ENCODE results near the gene CYP21A2.
A peak's percentile ranks its signal among the peaks of the same experiment; 100 is the strongest.

CYP21A2 gene

GRCh38 chr6:32083812-32084768, 45.9 kb downstream of the CYP21A2 start:
- no peak for DNase-seq (ENCODE audit: low spot score)

DNA sequence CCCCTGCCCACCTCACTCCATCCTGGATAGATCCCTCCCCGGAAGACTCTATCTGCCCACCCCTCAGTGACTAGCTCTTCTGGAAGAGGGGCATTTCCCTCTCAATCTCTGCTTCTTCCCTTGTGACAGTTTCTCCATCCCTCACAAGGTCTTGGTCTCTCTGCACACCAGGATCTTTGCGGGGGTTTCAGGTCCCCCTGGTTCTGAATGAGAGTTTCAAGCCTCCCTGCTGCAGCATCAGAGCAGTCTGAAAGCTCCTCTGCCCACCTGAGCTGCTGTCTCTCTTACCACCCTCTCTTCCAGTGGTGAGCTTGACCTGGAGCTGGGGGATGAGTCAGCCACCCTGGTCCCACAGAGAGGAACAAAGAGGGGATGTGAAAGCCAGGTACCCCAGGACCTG, 46.6 kb downstream of the CYP21A2 start:
- no peak for DNase-seq (ENCODE audit: low spot score)

DNA sequence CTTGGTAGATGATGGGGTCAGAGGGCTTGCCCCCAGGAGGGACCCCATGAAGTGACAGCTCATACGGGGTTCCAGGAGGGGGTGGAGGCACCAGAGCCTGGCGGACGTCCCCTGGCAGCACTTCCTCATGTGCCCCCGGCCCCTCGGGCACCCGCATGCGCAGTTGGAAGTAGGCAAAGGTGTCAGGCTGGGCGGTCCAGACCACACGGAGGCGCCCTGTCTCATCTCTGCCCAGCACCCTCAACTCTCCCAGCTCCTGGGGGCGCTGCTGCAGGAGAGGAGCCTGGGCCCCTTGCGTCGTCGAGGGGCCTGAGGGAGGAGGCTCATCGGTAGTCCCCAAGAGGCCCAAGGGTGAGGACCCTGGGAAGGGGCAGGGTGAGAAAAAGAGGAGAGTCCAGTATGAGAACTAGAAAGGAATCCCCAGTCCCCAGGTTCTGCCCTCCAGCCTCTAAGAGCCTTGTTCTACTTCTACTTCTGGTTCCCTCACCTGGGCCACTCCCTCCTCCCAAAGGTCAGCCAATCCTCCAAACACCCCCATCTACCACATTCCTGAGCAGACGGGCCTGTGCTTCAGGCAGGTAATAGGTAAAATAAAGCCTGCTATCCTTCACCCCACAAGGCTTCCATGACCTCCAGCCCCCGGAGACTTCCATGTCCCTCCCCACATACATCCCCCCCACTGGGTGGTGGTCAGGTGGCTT, 47.7 kb downstream of the CYP21A2 start:
- DNase-seq (ENCODE audit: low spot score): no peak

DNA sequence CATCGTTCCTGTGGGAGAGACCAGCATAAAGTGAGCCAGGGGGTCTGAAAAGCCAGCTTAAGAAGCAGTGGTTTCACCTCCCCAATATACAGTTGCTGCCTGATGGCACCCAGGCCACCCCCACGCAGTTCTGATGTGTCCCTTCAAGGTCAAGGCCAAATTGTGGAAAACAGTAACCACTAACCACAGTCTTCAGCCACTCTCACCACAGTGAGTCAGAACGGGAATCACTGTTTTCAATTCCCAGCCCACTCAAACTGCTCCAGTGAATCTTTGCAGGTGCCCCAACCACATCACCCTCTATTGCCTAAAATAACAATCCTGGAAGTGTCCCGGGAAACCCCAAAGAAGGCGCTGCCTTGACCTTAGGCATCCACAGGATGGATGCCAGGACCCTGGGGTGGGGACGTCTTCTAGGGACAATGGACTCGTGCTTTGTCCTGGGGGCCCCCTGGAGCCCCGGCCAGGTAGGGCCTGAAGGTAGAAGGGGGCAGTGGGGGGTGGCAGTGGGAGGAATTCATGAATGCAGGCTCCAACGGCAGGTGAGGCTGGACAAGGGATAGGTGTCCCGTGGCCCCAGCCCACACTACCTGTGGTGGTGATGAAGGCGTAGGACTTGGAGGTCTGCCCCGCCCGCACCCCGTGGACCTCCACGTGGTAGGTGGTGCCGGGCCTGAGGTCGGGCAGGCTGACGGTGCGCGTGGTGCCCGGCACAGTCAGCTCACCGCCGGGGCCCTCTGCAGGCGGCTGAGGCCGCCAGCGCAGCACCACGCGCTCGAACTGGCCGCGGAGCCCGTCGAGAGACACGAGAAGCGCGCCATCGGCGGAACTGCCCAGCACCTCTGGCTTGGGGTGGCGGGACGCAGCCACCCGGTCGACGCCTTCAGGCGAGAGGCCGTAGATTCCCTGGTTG, 48.7 kb downstream of the CYP21A2 start:
- DNase-seq (ENCODE audit: low spot score): peak; percentile 10

DNA sequence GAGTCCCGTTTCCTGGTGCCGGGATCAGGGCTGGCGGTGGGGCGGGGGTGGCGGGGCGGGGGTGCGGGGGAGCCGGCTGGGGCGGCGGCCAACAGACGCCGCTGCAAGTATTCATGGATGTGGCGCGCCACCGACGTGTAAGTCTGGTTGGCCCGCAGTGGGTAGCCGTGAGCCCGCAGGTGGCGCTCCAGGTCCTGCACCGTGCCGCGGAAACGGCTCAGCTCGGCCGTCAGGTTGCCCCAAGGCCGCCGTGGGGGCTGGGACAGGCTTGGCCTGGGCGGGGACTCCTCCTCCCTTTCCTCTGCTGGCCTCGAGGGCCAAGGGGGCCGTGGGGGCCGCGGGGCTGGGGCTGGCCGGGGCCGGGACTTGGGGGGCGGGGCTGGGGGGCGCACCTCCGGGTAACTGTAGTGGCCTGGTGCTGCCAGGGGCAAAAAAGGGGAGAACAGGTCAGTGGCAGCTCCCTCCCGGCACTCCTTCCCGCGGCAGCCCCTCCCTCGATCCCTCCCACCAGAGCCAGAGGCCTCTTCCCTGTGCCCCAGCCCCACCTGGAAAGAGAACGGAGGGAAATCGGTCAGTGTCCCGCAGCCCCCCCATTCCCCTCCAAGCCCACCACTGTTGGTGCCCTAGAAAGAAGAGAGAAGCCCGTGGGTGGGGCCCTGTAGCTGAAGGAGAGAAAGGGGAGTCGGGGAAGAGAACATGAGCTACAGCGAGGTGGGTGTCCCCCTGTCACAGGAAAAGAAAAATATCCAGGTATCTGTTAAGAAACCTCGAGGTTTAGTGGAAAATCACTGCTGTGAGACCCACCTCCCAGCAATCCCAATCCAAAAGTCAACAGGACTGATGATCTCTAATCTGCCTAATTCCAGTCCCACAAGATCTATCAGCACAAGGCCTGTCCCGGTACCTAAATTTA, 49.6 kb downstream of the CYP21A2 start:
- DNase-seq (ENCODE audit: low spot score): no peak

- DNase-seq (ENCODE audit: low spot score): no peak
Observed at GRCh38 chr6:32088487-32089049, 50.4 kb downstream of the CYP21A2 start.

- DNase-seq (ENCODE audit: low spot score): no peak
Observed at GRCh38 chr6:32089082-32089828, 51.0 kb downstream of the CYP21A2 start.
